Left lobe of liver (tissue), 2 donors: ENCODE data around the gene LANCL2. TPM values are rescaled to one million over a fixed set of nuclear protein-coding genes. Genes with fewer than 3 reads are reported as not detected.
"Not testable (repeated sequence)": the region's sequence is repeated elsewhere in the genome, so short reads cannot be mapped to it uniquely, and the experiment has no call there.

Source experiments
- ATAC-seq: fragments of 200-7000 bp; cut with Tn5 transposase; one replicate; pipeline ENCODE4 v1.9.1; 2020; ENCODE audit warnings: mild to moderate bottlenecking, moderate library complexity
- DNase-seq: peaks from one replicate; pipeline ENCODE4 v3.0.0-alpha.2; 2020; ENCODE audit warnings: low spot score
- total RNA-seq: library from RNA; stranded (reverse); gene quantifications from one replicate; pipeline ENCODE4 v1.2.1, GENCODE V29; 2021
- donor health status: DM: no; HTN: no; CAD: no; lungs with moderate emphysema.
- donor health status: DM: no; HTN: yes; CAD: no.

The LANCL2 gene
- total RNA-seq, 1 donor from 2014 or later: 8.5 TPM

- ATAC-seq (no peak), DNase-seq (no peak)
Measured at GRCh38 chr7:55465691-55466090, 100.6 kb downstream of the LANCL2 start.

DNA sequence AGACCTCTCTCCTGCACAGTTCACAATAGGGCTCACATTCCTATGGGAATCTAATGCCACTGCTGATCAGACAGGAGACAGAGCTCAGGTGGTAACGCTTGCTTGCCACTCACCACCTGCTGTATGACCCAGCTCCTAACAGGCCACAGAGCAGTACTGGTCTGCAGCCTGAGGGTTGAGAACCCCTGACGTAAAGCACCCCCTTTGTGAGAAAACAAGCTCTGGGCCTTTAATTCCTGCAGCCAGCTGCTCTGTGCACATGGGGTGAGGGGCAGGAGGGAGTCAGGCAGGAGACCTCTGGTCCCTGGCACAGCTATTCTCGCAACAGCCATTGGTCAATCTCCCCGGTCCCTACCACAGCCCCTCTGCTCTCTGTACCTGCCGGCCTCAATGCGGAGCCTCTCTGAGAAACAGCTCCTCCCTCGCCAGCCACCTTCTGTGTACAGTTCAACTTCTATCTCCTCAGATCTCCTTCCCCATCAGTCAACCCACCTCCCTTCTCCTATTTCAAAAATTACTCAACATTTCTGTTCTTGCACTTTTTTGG lies 102.0 kb downstream of the LANCL2 start:
- ATAC-seq: no peak
- DNase-seq: no peak

DNA sequence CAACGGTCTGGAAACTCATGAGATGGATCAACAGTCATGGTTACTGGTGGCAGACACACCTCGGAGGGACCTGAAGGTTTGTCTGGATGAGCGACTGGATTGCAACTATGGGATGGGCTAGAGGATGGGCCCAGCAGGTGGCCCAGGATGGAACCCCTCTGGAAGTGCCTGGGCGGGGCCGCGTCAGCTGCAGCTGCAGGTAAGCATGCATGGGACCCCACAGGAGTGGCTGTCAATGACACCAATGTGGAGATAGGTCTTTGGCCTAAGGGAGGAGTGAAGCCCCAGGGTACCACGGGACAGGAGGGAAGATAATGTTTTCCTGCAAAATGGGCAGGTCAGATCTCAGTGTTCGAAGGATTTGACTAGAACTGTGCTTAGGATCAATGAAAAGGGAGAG lies 103.4 kb downstream of the LANCL2 start:
- ATAC-seq: no peak

GRCh38 chr7:55469271-55469681 lies 104.1 kb downstream of the LANCL2 start:
- ATAC-seq (no peak), DNase-seq (no peak)

More for the DNA sequence above, 103.4 kb downstream of the LANCL2 start:
- DNase-seq: no peak

GRCh38 chr7:55469721-55470120 lies 104.6 kb downstream of the LANCL2 start:
- ATAC-seq (no peak), DNase-seq (no peak)

- DNase-seq (no peak), ATAC-seq (no peak)
Measured at GRCh38 chr7:55470261-55470660, 105.1 kb downstream of the LANCL2 start.

DNA sequence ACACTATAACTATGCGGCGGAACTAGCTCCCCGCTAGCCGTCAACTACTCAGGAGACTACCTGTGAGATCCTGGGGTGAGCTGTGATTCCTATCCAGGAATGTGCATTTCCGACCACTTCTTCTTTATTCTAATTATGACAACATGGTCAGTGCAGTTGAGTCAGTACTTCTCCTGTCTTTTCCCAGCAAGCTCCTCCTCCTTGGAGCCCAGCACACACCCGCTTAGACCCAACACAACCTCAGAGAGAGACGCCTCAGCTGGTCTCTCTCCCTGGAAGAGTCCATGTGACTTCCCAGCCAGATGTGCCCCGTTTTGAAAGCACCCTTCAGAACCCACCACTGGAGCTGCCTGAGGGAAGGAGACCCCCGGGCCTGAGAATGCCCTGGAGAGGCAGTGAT lies 106.5 kb downstream of the LANCL2 start:
- ATAC-seq, DNase-seq: not testable (repeated sequence)

GRCh38 chr7:55472406-55472805 lies 107.3 kb downstream of the LANCL2 start:
- not testable (repeated sequence) for ATAC-seq, DNase-seq

- DNase-seq (no peak), ATAC-seq (no peak)
Measured at GRCh38 chr7:55472928-55473725, 108.0 kb downstream of the LANCL2 start.

DNA sequence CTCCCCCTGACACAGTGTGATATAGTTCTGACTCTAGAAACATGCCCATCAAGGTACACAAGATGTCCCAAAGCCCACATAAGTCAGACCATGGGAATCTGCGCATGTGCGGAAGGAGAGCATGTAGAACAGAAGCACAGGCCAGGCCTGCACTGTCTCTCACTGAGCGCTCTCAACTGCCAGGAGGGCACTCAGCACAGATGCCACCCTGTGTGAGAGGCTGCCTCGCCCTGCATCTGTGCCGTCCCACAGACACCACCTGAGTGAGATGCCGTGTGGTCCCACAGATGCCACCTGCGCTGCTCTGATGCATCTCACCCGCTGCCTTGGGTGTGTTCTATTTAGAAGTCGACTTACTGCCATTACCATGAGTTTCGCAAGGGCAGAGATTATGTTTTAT lies 108.8 kb downstream of the LANCL2 start:
- ATAC-seq: no peak

GRCh38 chr7:55474944-55475854 lies 110.1 kb downstream of the LANCL2 start:
- DNase-seq (no peak), ATAC-seq (no peak)

More for the DNA sequence above, 108.8 kb downstream of the LANCL2 start:
- no peak for DNase-seq

GRCh38 chr7:55475855-55476803 lies 111.0 kb downstream of the LANCL2 start:
- DNase-seq: no peak

DNA sequence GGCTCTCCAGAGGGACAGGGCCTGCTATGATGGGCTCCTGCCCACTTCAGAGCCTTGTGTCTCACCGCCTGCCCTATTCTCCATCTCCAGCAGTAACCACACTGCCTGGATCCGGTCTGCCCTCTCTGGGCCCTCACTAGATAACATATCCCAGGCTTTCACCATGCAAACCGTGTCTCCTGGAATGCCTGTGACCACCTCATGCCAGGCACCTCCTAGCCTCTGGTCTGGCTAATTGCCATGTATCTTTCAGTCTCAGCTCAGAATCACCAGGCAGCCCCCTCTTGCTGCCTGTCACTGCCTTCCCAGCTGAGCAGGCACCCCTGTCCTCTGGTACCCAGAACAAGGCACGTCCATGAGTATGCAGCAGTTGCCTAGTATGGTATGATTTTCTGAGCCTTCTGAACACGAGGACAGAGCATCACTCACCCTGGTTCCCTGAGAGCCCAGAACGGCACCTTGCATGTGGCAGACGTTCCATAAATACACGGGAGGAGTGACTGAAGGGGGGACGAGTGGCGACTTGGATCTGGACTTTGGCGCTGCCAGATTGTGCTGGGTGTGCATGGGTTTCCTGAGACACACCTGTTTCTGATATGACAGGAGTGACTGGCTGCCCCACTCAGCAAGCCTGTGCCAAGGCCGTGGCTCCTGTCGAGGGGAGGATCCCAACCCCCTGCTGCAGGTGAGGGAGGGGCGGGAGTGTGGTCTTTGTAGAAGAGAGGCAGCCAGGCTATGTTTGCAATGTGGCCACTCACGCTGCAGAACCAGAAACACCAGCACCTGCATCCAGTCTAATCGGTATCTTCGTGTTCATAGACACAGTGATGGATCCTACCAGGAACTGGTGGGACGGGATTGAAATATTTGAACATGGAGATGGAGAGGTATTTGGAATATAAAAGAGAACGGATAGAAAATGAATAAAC lies 112.0 kb downstream of the LANCL2 start:
- DNase-seq (no peak), ATAC-seq (no peak)

More at GRCh38 chr7:55475855-55476803, 111.0 kb downstream of the LANCL2 start:
- no peak for ATAC-seq

DNA sequence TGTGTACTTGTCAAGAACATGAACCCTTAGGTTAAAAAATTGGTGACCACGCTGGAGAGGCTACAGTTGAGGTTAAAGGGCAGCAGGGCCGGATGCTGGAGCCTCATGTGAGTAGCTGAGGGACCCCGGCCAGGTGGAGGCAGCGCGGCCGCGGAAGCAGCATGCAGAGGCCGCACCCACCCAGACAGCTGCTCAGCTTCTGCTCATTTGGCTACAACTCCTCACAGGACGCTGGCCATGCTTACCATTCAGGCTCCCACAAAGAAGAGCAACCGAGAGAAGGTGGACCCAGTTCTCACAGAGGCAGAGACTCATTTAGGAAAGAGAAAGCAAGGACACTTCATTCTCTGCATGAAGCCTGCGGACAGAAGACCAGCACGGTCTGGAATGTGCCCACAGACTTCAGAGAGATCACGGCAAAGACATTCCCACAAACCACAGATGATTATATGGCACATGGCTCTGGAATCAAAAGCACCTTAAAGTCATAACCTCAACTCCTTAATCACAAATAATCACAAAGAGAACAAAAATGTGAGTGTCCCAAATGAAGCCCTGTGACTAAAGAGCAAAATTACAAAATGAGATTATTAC lies 112.7 kb downstream of the LANCL2 start:
- DNase-seq (no peak), ATAC-seq (no peak)

DNA sequence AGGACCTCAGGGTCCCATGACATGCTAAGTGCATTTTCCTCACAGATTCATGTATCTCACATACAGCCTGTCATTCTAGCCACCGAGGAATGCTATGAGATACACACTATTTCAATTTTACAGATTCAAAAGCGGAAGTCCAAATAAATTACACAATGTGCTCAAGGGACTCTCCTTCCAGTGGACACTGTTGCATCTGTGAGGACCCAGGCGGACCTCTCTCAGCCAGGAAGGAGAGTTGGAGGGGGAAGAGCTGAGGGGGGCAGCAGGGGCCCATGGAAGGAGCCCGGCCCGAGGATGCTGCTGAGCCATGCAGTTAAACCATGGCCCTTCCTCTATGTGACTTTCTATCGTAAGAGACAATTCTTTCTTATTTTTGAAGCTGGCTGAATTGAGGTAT lies 113.6 kb downstream of the LANCL2 start:
- DNase-seq (no peak), ATAC-seq (no peak)

GRCh38 chr7:55481155-55481554 lies 116.0 kb downstream of the LANCL2 start:
- peak; percentile 15 for DNase-seq
- ATAC-seq: no peak

DNA sequence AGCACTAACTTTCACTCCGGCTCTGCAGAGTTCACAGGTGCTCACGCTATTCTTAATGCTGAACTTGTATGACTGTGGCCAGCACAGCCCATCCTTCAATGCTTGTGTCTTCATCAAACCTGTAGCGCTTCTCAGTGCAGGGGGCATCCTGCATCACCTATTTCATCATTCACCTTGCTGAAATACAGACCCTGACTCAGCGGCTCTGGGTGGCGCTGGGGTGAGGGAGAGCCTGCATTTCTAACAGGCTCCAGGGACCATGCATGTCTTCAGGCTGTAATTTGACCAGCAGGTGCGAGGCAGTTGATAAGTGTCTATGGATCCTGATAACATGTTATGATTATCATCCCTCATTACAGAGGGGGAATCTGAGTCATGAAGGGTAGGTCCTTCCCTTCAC lies 117.9 kb downstream of the LANCL2 start:
- DNase-seq (peak; percentile 11), ATAC-seq (no peak)
